Measurements from ENCODE around the gene ATXN7L1.
"Not testable (repeated sequence)": the region's sequence is repeated elsewhere in the genome, so short reads cannot be mapped to it uniquely, and the experiment has no call there.

ATXN7L1 gene

DNA sequence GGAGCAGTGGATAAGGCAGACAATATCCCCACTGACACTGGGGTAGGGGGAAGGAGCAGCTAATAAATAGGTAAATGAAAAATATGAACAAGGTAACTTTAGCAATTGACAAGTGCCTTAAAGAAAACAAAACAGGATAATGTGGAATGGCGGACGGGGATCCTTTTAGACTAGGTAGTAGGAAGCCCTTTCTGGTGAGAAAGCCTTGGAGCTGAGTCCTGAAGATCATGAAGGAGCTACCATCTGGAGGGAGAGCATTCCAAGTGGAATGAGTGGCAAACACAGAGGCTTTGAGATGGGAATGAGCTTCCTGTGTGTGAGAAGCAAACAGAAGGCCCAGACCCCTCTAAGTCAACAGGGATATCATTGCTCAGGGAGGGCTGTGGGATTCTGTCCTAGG, 16.0 kb upstream of the ATXN7L1 start:
- no peak for DNase-seq (ENCODE audit: low read depth in 2 of 2)

DNA sequence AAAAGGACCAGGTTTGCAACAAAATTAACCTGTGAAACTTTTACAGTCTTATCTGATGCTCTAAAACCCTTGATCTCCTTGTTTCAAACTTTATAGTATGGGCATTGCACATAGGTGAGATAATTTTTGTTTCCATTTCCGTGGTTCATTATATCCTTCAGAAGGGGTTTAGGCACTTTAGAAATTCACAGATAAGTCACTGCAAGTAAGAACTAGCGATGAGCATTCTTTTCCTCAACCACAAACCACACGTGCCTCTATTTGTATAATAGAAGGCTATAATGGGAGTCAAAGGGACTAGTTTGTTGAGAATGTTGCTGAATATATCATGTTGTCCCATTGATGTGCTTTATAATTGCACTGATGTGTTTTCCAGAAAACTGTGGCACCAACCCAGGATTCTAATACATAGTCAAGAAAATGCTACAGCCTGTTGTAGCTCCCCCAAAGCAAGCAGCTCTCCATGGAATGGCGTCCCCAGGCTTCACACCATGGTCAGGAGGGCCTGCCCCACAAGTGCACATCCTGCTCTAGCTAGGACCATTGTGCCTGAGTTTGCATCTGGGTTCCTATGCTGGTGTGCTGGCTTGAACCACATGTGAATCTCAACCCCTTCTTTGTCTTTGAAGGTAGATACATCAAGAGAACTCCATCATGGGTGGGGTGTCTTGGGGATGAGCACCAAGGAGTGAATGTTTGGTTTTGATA, 14.0 kb upstream of the ATXN7L1 start:
- no peak for DNase-seq (ENCODE audit: low read depth in 2 of 2)

DNA sequence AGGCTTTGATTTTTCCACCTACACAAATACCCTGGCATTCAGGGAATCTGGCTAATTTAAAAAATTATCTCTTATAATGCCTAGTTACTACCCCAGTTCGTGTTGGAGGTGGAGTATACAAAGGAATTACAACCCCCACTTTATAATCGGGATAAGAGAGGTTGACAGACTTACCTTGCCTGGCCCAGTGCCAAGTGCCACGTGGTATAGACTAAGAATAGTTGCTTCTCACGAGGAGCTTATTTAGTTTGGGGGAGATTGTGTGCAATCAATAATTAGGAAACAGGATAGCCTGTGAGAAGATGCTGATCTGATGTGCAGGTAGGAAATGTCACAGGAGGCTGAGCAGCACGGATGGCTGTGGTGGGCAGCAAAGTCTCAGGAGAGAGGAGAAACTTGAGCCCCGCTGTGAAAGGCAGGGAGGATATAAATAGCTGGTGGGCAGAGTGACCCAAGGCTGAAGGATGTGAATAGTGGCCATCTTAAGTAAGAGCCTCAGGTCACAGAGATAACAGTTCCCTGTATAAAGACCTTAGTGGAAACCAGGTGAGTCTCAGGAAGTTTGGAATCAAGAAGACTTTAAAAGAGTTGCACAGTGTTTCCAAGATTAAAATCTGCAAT, 11.3 kb upstream of the ATXN7L1 start:
- DNase-seq (ENCODE audit: low read depth in 2 of 2): no peak

DNA sequence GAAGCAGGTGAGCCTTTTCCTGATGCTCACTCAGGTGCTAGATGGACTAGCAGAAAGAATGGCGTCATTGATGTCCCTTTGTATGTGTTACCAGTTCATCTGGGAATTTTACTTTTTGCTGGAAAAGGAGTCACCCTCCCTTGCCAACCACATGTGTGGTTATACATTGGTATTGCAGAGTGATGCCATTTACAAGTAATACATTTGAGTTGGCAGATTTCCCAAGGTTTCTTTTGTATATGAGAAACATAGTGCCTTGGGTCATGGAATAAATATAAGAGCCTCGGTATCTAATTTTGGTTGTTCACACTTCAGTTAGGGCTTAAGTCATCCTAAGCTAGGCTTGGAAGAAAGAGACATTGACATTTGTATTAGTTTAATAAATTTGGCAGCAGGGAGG, 10.4 kb upstream of the ATXN7L1 start:
- no peak for DNase-seq (ENCODE audit: low read depth in 2 of 2)

DNA sequence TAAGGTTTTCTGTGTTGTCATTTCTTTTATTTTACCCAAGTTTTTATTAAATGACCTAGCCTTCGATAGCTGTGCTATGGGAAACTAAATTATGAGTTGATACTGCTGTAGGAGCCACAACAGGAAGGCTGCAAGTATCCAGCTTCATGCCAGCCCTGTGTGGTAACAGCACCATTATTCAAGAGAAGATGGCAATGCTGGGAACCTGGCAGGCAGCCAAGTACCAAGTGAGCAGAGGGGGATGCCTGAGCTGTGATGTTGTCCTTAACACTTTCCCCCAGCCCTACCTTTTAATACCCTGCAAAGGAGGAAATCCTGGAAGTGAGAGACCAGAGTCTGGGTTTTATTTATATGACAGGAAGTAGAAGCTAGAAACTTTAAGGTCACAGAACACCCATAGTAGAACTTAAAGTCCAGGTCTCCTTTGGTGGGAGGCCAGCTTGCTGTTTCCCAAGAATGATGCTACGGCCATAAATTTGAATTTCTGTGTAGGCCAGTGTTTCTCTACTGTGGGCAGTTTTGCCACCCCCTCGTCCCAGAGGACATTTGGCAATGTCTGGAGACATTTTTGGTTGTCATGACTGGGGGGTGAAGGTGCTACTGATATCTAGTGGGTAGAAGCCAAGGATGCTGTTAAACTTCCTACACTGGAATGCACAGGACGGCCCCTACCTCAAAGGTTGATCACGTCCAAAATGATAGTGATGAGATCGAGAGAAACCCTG, 9.2 kb upstream of the ATXN7L1 start:
- no peak for DNase-seq (ENCODE audit: low read depth in 2 of 2)

DNA sequence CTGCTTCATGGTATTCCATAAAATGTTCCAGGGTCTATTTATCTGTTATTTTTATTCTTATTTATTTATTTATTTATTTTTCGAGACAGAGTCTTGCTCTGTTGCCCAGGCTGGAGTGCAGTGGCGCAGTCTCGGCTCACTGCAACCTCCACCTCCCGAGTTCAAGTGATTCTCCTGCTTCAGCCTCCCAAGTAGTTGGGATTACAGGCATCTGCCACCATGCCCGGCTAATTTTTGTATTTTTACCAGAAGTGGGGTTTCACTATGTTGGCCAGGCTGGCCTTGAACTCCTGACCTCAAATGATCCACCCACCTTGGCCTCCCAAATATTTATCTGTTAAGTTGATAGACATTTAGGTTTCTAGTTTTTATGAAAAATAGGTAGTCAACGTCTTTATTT, 6.8 kb upstream of the ATXN7L1 start:
- DNase-seq (ENCODE audit: low read depth in 2 of 2): not testable (repeated sequence)

DNA sequence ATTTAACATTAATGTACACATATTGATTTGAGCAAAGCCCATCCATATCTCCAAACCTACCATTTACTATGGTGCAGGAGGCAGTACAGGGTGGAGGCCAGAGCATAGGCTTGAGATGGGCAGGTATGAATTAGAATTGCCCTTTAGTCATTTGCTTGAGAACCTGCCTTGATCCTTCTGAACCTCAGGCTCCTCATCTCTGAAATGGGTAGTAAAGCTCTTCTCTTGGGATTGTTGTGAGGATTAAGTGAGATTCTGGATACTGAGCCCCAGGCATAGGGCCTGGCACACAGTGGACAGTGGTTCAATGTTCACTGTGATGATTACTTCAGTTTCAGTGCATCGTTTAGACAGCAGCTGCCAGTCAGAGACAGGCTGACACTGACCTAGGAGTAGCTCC, 5.0 kb upstream of the ATXN7L1 start:
- no peak for DNase-seq (ENCODE audit: low read depth in 2 of 2)

DNA sequence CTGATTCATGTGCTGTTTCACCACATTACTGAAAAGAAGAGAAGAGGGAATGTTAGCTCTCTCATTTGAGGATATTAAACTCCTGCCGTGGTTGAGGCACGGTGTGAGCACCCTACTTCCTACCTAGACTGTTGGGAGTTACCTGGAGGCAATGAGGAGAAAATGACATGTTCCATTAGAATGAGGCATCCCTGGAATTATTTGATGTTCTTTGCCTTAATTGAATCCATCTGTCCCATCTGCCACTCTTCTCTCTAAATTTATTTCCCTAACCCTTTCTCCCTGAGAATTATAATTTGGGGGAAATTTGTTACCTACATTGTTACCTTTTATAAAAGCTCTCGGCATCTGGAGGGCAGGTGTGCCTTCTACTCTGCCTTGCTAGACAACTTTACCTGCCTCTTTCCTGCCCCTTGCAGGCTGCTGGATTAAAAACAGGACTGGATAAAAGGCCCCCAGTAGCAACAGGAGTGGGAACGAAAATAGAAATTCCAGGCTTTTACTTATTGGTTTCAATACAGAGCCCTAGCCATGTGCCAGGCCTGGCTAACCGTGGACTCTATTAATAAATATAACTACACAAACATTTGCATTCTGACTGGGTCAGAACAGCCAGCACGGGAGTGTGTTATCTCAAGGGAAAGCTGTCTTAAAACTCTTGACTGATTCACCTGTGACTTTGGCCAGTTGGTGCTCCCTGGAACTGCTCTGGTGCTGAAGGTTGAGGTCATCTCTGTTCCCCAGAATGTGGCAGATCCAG, 4.4 kb upstream of the ATXN7L1 start:
- DNase-seq (ENCODE audit: low read depth in 2 of 2): no peak

DNA sequence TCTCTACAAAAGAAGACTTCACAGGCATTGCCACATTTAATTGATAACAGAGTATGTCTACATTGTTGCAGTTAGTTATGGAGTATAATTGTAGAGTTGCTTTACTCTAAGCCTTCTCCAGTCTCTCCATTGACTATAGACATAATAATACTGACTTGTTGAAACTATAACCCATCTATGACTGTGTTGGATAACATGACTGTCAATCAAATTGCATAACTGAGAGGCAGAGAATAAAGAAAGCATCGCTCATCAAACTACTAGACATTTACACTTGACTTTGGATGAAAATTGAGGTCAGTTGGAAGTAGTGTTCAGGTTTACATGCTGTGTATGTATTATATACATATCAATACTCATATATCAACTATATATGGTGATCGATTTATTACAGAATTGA, 3.4 kb upstream of the ATXN7L1 start:
- DNase-seq (ENCODE audit: low read depth in 2 of 2): no peak

DNA sequence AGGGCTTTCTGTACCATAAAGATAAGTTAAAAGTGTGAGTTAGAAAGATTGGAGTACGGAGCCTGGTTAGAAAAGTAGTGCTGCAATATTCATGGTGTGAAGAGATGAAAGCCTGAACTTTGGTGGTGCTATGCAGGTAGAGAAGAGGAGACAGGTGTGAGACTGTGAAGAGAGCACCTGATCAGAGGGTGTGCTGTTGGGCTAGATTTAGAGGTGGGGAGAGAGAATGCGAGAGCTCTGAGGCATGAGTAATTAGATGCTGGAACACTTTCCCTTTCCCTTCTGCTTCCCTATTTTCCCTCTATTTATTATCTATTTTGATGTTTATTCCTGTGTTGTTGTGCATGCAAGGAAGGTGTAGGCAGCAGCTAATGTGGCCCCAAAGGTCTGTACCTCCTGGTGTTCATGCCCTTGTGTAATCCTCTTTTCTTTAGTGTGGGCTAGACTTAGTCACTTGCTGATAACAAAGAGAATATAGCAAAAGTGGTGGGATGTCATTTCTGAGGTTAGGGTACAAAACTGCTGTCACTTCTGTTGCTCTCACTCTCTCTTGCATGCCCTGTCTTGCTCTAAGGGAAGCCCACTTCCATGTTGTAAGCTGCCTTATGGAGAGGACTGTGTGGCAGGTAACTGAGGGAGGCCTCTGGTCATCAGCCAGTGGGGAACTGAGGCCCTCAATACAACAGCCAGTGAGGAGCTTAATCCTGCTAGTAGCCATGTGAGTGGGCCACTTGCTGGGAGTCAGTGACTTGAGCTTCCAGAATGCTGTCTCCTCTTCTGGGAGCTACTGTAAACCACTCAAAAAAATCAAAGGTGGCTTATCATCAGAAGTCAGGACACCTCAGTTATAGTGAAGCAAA, 2.6 kb upstream of the ATXN7L1 start:
- DNase-seq (ENCODE audit: low read depth in 2 of 2): no peak

DNA sequence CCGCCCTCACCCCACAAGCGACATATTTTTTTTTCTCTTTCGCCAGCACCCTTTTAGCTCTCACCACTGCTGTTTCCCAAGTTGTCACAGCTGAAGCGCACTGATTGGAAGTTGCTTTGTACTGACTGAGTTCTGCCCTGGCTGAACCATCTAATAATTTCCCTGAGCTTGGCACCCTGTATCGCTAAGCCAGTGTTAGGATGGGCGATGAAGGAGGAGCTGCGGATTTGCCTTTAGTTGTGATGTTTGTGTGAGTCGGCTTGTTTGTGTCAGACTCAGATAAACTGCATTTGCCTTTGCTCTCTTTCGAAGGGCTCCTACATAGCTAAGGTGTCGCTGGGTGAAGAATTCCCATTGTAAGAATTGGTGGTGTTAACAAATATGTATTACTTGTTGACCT, 1.3 kb upstream of the ATXN7L1 start:
- DNase-seq (ENCODE audit: low read depth in 2 of 2): no peak

DNA sequence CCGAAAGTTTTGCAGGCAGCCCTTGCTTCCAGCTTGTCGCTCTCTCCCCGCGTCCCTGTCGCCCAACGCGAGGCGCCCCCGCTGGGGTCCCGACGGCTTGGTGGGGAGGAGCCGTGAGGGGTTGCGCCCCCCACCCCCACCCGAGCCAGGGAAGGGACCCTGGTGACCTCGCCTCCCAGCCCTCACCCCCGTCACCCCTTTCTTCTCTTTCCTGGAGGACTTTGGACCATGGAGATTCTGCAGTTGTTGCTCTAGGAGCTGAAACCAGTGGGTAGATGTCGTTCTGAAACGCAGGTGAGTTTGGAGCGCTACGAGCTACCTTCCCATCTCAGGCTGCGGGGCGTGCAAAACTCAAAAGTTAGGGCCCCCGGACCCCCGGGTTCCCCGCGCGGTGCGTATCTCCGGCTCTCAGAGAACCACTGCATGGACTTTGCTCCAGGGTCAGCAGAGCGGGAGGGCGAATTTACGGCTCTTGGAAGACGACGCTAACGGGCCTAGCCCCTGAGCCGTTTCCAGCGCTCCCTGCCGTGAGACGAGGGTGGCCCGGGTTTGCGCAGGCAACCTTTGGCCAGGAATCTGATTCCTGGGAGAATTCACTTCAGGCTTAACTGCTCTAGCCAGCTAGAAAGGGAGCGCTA, 684 bp upstream of the ATXN7L1 start:
- no peak for DNase-seq (ENCODE audit: low read depth in 2 of 2)

DNA sequence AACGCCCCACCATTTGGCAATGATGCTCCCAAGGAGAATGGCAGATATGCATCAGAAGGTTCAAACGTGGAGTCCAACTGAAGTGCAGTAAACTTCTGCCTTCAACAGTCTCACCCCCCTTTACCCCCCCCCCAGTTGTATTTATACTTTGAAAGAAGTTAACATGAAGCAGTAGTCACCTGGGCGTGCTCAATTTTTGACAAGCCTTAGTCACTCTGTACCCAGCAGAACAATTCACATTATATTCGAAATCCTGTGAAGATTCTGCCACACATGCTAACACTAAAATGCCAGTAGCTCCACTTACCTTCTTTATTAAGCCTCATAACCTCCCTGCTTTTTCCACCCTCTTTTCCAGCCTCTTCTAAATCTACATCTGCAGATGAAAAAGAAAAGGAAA, 894 bp downstream of the ATXN7L1 start:
- DNase-seq (ENCODE audit: low read depth in 2 of 2): no peak

DNA sequence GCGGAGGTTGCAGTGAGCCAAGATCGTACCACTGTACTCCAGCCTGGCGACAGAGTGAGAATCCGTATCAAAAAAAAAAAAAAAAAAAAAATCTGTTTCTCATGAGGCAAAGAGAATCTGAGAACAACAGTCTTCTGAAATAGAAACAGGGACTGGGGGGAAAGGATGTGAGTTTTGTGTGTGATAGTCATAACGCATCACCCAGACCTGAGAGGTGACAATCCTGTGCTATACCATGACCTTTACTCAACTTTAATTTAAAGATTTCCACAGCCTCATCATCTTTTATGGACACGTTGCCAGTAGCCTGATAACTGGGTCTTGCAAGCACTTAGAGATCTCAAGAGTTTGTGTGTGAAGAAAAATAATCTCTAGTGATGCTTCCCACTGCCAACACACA, 2.3 kb downstream of the ATXN7L1 start:
- DNase-seq (ENCODE audit: low read depth in 2 of 2): no peak

DNA sequence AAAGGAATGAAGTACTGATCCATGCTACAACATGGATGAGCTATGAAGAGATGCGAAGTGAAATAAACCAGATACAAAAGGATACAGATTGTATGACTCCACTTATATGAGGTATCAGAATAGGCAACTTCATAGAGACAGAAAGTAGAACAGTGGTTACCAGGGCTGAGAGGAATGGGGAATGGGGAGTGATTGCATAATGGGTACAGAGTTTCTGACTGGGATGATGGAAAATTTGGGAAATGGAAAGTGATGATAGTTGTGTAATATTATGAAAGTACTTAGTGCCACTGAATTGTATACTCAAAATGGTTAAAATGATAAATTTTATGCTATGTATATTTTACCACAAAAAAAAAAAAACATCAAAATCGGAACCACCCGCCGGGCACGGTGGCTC, 3.9 kb downstream of the ATXN7L1 start:
- DNase-seq (ENCODE audit: low read depth in 2 of 2): no peak

DNA sequence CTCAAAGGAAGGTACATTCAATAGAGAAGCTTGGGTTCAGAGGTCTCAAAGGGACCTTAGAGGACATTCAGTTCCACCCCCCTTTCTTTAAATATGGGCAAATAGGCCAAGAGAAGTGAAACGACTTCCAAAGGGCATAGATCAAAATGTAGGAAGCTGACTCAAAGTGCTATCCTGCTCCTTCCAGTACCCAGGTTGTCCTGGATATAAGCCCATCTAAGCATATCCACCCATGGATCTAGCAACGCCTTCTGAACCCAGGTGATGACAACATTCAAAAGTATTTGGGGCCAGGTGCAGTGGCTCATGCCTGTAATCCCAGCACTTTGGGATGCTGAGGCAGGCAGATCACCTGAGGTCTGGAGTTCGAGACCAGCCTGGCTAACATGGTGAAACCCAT, 5.3 kb downstream of the ATXN7L1 start:
- DNase-seq (ENCODE audit: low read depth in 2 of 2): no peak

DNA sequence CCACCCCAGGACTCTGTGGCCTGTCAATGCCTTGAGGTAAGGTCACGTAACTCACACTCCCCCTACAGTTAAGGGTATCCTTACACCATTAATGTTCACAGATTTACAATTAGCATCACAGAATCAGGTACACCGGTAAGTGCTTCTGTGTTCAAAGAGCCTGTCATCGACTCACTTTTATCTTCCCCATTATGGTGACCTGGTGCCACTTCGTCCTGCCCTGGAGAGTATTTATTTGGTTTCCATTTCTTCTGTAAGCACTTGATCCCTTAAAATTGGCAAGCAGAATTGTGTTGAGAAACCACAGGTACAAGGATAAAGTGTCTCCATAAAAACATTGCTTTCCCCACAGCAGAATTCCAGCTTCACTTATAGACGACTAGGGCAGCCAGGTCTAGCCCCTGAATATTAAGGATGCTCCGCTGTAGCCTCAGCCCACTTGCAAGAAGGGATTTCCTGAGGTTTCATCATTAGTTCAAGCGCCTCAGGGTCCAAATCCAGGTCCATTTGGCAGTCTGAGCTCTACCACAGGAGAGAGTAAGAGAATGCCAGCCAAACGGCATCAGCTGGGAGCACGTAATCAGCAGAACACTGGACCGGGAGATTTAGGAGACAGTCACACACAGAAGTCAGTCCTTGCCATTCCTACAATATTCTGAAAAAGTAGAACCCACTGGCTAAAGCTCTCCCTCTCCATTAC, 10.1 kb downstream of the ATXN7L1 start:
- DNase-seq (ENCODE audit: low read depth in 2 of 2): no peak

DNA sequence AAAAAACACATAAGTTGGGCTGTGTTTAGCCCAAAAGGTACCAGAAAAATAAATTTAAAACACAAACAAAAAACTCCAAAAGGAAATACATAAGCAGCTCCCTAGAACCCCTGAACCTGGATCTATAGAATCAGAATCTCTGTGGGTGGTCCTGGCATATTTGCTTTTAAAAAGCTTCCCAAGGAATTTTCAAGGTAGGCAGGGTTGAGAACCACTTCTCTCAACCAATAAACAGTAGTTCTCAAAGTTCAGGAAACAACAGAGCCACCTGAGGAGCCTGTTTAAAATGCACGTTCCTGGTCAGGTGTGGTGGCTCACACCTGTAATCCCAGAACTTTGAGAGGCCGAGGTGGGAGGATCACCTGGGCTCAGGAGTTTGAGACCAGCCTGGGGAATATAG, 12.5 kb downstream of the ATXN7L1 start:
- DNase-seq (ENCODE audit: low read depth in 2 of 2): no peak

DNA sequence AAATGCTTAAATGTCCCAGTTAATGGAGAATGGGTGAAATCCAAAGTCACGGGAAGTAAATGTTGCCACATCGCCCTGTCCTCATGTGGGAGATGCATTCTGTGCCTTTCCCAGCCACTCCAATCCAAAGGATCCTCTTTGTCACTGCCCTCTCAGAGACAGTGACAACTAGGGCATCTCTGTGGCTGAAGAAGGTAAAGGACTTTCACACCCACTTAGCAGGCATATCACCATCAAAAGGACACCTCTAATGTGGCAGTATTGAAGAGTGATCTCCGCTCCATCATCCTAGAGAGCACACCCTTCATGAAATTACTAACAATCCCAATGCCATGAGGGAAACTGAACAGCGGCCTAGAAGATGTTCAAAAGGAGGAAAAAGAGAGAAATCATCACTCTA, 13.6 kb downstream of the ATXN7L1 start:
- no peak for DNase-seq (ENCODE audit: low read depth in 2 of 2)

DNA sequence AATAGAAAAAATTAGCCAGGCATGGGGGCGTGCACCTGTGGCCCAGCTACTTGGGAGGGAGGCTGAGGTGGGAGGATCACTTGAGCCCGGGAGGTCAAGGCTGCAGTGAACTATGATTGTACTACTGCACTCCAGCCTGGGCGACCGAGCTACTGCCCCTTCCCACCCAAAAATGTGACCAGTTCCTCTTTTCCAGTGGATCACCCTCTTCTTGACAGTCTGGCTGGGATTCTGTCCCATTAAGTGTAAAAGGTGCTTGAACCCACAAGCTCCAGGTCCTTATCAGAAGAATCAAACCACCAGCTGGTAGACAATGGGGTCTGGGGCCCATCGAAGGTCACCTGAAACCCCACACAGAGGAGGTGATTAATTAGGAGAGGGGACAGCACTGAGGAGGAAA, 14.1 kb downstream of the ATXN7L1 start:
- no peak for DNase-seq (ENCODE audit: low read depth in 2 of 2)

Data from stimulated activated CD8-positive, alpha-beta memory T cell treated with anti-CD3 and anti-CD28 coated beads, Interleukin-2, amount 100 ng/mL, for 48 hours (primary cell).